DMS 273 treated with DMSO at 0.1 percent for 48 hours (cell line): ENCODE data around the gene AP2A2.

ENCODE experiments used
- DNase-seq: peaks from one replicate; lab custom pipeline; 2025; lab: John Stamatoyannopoulos, UW

The AP2A2 gene

DNA sequence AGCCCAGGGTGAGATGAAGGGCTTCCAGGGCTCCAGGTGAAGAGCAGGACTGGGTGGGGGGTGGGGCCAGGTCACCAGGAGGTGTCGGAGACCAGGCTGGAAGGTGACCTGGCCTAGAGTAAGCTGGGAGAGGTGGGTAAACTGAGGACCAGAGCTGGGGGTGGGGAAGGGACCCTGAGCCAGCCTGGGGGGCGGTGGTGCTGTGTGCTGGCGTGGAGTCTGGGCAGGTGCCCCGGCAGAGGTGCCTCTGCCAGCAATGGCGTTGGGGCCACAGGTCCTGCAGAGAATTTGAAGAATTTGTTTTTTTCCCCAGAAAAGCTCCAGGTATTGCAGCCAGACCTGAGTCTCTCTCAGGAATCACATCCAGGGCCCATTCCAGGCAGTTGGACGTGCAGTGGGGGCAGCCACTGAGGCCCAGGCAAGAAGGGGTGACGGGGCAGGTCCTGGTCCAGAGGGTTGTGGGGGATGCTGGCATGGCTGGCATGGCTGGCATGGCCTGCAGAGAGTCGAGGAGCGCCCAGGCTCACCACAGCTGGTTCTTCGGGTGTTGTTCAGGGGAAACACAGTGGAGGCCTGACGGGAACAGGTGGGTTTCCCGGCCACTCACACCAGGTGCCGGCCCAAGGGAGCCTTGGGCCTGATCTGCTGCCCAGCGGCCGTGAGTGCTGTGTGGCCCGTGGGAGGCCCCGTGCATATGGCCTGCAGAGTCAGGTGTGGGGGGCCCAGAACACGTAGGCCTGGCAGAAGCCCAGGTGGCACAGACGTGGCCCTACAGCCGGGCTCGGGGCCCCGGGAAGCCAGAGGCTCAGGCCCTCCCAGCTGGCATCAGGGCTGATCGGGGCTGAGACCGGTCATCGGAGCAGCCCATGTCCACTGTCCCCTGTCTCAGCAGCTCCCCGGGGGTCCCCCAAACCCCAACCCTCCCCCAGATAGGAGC, 117.2 kb downstream of the AP2A2 start:
- no peak for DNase-seq

DNA sequence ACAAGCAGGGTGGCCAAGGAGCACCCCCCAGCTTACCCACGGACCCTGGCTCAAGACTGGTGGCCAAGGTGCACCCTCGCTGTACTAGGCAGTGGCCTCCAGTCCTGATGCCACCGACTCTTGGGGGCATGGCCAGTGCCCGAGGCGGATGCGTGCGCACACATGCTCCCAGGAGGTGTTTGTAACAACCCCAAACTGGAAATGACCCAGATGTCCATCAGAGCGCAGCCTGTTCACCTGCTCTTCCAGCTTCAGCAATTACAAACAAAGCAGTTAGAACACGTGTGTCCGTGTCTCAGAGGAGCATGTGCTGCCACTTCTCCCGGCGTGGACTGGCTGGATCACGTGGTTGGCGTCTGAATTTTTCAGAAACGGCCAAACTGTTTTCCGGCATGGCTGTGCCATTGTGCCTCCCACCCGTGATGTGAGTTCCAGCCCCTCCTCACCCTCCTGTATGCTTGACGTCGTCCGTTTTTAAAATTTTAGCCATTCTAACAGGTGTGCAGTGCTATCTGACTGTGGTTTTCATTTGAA, 118.0 kb downstream of the AP2A2 start:
- DNase-seq: no peak

DNA sequence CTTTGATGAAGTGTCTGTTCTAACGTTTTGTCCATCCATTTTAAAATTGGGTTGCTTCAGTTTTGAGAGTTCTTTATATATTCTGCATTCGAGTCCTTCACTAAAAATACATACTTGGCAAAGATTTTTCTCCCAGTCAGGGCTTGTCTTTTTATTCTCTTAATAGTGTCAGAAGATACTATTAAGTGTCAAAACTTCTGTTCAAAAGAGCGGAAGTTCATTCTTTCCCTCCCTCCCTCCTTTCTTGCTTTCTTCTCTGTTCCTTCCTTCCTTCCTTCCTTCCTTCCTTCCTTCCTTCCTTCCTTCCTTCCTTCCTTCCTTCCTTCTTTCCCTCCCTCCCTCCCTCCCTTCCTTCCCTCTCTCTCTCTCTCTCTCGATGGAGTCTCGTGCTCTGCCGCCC, 118.5 kb downstream of the AP2A2 start:
- DNase-seq: no peak

DNA sequence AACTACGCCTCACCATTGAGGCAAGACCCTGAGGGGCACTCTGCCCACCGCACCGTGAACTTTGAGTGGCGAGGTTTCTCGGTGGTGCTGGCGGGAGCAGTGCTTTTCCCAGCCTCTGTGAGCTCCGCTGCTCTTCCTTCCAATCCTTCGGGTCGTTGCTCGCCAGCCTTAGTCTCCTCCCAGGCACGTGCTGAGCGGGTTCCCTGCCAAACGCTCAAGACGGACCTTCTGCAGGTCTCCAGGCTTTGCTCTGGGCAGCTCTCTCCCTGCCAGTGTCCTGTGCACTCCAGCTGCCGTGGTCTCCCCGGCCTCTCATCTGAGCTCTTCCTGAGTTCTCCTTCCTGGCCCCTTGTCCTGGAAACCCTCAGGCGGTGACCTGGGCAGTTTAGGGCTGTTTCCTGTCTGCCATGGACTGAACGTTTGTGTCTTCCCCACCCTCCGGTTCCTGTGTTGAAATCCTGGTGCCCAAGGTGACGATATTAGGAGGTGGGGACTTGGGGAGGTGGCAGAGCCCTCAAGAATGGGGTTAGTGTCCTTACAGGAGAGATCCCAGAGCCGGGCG, 122.0 kb downstream of the AP2A2 start:
- DNase-seq: no peak

DNA sequence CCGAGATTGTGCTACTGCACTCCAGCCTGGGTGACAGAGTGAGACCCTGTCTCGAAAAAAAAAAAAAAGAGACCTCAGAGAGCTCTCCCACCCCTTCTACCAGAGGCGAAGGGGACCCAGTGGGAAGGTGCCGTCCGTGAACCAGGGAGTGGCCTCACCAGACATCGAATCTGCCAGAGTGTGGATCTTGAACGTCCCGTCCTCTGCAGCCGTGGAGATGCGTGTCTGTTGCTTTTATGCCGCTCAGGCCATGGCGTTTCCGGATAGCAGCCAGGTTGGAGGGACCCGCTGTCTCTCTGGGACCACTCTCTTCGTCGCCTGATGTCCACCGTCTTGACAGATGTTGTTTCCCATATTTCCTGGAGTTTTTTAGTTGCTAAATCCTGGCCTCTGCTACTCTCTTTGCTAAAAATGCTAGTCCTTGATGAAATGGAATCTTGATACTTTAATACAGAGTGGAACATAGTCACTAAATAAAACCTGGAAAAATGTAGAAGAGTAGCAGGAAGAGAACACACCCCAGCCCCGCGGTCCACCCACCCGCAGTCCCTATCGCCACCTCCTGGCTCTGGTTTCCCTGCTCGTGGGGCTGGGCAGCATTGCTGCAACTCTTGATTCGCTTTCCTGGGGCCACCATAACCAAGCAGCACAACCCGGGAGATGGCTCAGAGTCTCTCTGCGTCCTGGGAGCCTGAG, 122.9 kb downstream of the AP2A2 start:
- DNase-seq: no peak

DNA sequence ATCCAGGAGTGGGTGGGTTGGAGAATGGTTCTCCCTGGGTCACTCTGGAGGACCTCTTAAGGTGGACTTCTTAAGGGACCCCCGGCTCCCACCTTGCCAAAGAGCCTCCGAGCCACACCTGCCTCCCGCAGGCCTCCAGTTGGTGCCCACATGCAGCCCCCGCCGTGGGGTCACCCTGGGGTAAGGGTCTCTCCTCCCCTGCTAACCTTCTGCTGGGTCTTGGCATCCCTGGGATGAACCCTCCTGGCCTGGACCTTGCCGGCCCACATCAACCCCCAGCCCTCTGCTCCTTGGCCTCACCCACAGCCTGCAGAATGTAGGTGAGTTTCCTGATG, 123.4 kb downstream of the AP2A2 start:
- no peak for DNase-seq

DNA sequence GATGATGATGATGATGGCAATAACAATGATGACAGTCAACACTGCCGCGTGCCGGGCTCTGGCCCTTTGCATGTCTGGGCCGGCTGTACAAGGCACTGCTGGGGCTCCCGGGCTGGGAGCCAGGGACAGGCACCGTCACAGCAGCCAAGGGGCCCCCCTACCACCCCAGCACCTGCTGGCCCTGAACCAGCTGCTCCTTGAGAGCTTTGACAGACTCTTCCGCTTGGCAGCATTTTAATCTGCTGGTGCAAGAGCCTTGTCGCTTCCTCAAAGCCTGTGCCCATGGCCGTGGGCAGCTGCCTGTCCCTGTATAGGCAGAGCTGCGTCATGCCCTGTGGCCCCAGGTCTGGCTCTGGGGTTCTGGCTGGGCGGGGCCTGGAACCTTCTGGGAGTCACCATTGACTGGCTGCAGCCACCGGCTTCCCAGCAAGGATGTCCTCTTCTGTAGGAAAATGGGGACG, 123.8 kb downstream of the AP2A2 start:
- no peak for DNase-seq

DNA sequence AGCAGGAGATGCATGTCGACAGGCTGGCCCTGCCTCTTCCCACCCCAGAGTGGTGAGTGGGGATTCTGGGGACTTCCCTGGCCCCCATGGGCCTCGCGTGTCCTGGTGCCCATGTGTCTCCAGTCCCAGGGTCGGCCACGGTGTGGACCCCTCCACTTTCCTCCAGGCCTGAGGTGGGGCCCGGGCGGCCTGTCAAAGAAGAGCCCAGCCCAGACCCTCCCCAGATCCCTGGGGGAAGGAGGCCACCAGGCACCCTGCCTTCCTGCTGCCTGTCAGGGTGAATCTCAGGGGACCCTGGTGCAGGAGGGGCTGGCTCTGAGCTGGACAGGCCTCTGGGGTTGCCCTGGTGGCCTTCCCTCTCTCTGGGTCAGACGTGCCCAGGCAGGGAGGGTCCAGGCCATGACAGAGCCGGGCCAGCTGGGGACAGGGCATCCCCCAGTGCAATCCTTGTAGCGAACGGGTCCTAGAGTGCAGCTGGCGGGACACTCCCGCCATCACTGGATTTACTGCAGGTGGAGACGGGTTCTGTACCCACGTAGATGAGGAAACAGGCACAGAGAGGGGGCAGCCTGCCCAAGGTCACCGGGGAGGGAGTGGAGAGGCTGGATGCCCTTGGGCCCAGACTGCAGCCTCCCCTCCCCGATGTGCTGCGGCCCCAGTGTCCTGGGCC, 124.4 kb downstream of the AP2A2 start:
- no peak for DNase-seq

DNA sequence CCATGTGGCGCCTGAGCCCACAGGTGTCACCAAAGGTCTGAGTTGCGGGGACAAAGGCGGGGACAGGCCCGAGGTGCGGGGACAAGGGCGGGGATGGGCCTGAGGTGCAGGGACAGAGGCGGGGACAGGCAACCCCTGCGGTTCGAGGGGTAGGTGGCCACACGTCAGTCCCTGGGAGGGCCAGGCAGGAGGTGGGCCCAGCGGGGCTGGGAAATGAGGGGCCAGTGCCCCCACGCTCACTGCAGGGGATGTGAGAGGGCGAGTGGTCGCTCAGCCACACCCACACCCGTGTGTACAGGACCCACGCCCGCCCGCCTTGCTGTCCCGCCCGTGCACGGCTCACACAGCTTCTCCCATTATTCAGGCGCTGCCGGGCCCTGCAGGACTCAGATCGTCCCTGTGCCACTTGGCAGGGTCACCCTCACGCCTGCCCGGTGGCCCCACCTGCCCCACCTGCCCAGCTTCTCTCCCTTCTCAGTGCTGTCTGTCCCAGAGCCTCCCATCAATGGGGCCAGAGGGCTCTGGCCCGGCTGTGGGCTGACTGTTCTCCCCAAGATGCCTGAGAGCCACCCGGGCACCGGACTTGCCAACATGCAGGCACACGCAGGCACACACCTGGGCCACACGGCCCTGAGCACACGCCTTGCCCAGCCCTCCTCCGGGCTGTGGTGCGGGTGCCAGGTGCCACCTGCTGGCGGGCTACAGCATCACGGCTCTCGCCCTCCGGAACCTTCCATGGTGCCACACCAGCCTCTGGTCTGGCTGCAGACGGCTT, 125.1 kb downstream of the AP2A2 start:
- no peak for DNase-seq

DNA sequence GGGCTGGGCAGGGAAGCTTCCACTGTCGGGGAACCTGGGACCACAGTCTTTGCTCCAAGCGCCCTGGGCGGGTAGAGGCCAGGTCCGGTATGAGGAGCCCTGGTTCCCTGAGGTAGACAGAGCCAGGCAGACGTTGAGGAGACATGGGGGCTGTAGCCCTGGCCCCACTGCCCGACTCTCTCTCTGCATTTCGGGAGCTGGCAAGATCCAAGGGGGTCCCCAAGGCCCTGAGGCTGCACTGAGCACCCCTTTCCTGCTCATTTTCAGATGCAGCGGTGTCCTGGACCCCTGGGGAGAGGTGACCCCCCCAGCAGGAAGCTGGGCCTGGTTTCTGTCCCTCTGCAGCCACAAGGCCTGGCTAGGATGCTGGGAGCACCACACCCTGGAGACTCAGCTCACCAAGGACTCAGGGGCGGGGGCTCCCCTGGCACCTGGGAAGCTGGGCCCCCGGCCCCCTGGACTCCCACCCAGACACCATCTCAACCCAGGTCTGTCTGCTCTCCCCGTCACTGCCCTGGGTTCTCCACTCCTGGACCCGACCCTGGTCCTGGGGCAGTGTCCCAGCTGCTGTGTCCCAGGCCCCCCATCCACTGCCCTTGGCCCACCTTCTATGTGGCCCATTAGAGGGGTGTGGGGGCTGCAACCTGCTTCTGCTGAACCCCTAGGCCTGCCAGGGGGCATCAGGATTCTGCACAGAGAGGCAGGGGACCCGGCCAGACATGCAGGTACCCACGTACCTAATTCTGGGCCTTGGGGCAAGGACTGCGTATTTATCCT, 125.9 kb downstream of the AP2A2 start:
- DNase-seq: no peak

DNA sequence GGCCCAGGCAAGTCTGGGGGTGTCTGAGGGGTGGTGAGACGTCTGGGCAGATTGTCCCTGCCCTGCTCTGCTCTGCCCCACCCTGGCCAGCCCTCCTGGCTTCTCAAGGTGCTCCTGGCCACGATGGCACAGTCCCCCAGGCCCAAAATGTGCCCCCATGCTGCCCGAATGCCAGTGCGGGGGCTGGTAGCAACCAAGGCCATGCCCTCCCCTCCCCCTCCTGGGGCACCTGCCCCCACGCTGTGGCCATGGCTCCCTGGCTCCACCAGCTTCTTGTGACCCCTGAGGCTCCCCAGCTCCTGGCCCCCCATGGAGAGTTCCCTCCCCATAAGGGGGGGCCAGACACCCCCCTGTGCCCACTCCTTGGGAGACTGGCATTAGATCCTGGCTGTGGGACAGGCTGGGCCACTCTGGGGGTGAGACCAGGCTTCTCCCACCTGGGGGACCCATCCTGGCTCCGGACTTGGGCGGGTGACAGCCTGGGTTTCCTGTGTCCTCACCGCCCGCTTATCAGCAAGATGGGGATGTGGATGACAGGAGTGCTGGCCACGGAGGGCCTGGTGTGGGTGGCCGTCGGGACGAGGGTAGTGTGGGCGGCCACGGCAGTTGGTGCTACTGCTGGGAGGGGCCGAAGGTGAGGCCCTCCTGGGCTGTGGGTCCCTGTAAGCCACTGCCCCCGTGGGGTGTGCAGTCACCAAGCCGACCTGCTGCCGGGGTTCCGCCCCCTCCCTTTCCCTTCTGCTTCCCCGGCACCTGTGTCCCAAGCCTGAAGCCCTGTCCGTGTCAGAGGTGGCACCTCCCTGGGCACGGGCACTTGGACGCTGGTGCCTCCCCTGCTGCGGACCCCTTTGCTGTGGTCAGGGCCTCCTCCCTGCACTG, 126.7 kb downstream of the AP2A2 start:
- DNase-seq: no peak

DNA sequence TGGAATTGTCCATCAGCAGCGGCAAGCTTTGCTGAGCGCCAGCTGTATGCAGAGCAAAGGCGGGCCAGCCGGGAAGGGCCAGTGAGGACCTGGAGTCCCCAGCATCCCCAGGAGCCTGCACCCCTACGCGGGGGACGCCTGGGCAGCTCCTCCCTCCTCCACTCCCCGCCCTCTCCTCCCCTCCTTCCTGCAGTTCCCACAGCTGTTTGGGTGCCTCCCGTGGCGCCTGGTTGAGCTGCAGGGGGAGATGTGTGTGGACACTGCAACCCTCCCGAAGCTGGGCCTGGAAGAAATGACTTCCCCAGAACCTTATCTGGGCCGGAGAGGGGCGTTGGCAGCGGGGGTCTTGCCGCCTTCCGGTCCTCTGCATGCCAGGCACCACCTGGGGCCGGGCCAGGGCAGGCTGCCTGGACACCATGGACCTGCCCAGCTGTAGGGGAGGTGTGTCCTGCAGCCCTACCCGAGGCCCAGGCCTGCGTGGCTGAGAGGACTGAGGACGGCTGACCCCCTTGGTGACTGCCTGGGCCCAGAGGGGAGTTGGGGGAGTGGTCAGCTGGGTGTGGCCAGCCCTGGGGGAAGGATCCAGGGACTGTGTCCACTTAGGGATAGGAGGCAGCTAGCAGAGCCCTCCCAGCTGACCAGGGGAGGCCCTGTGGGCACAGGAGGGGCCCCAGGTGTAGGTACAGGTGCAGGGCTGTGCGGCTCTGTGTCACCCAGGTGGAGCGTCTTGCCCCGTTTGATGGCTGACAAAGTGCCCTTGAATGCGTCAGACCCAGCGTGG, 127.6 kb downstream of the AP2A2 start:
- DNase-seq: no peak

DNA sequence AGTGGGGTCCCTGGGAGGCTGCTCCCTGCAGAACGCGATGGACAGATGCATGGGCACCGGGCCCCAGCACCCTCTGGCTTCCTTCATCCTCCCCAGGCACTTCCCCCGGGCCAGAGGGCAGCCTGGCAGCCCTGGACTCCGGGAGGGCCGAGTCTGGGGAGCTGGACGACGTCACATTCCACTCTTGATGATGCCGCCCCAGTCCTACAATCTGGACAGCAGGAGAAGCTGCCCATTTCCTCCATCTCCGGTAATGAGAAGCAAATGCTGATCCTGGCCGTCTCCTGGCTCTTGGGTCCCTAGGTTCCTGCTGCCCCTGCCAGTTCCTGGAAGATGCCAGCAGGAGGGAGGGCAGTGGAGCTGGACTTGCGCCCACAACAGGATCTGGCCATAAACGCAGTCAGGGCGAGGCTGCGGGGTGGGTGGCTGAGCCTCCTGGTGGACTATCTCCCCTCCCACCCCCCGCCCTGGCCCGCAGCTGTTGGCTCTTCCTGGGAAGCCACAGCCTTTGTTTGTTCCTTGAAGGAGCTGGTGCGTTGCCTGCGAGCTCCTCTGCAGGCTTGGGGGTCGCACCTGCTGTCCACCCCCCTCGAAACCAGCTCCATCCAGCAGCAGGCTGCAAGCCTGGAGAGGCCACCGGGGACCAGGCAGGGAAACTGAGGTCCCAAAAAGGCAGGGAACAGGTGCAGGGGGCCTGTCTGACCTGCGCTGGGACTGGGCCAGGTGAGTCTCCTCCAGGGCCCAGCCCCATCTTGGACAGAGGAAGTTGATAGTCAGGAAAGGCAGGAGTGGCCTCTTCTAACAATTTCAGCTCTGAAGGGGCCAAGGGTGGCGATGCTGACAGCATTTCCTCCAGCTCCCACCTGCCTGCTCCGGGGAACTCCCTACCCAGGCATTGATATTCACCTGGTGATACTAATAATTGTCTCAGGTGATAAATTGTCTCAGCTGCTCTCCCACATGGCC, 128.8 kb downstream of the AP2A2 start:
- DNase-seq: no peak

DNA sequence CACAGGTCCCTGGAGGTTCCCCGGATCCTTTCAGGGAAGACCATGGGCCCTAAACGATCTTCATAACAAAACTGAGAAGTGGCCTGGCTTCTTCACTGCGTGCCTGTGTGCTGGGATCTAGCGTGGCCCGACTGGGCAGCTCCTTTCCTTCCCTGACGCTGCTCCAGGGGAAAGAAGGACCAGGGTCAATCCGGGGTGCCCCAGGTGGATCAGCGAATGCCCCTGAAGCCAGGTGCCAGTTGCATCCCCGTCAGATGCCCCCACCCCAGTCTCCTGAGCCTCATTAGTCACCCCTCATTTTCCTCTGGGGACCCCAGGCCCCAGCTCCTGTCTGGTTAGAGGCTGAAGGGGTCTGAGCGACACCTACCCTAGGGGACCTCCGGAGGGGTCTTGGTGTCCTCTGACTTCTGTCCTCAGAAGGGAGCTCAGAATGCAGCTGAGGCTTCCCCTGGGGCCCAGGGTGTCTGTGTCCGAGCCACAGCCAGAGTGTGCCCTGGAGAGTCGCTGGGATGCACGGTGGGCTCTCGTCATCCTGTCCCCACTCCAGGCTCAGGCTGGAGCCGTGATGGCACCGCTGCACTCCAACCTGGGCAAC, 129.5 kb downstream of the AP2A2 start:
- DNase-seq: no peak

DNA sequence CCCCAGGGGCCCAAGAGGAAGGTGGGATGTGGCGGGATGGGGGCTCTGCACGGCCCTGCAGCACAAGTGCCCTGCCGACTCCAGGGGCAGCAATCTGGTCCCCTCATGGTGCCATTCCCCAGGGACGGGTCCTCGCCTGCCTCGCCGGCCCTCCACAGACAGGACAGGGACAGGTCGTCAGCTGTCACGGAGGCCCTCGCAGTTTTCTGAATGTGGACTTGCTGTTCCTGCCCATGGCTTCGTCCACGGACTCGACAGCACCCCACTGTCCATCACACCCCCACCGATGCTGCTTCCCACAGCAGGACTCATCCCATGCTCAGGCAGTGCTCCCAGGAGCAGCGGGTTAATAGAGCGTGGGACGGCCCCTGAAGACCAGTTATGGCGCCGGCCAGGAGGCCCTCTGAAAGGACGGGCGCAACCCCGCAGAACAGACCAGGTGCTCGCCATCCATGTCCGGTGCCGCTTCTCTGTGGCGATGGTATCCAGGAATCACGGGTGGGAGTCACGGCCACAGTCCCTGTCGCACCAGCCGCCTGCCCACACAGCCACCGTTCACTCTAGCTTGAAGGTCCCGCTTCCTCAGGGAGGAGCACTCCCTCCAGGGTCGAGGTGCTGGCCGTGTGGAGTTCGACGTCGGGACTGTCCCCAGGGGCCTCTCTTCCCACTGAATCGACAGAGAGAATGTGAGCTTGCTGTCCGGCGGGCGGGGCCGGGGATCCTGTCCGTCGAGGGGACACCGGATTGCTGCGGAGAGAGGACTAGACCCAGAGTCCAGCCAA, 130.5 kb downstream of the AP2A2 start:
- DNase-seq: no peak

DNA sequence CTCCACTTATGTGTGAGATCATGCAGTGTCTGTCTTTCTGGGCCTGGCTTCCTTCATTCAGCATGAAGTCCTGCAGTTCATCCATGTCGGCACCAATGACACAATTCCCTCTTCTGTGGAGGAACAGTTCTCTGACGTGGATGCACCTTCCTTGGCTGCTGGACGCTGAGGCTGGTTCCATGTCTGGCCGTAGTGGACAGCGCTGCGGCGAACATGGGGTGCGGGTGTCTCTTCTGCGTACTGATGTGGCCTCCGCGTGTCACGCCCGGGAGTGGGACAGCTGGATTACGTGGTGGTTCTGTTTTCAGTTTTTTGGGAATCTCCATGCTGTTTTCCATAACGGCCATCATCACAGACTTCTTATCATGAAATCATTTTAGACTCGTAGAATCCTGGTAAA, 132.1 kb downstream of the AP2A2 start:
- no peak for DNase-seq
